Hepatocyte (in vitro differentiated cells): ENCODE results near the gene HIVEP1. TPM values are rescaled to one million over a fixed set of nuclear protein-coding genes. Genes with fewer than 3 reads are reported as not detected.

Experiments used
- DNase-seq: peaks from one replicate; pipeline ENCODE4 v3.0.0-alpha.2; 2016; ENCODE audit warnings: low spot score
- H2AFZ ChIP-seq: fragments of 200-600 bp; sonication (generic); 2 replicates; pipeline ENCODE4 v1.6.0; 2016; ENCODE audit warnings: antibody characterized with exemption, mild to moderate bottlenecking
- H3K27ac ChIP-seq: fragments of 200-600 bp; sonication (generic); 2 replicates; pipeline ENCODE4 v1.5.1; 2016; ENCODE audit warnings: mild to moderate bottlenecking
- H3K27me3 ChIP-seq: fragments of 200-600 bp; sonication (generic); 2 replicates; pipeline ENCODE4 v1.6.1; 2016
- H3K36me3 ChIP-seq: fragments of 200-600 bp; sonication (generic); replicated peaks from 2 replicates; pipeline ENCODE4 v1.5.1; 2016; ENCODE audit warnings: low read depth; ENCODE audit not compliant: insufficient read depth
- H3K4me1 ChIP-seq: fragments of 200-600 bp; sonication (generic); 2 replicates; pipeline ENCODE4 v1.5.1; 2016; ENCODE audit warnings: mild to moderate bottlenecking, moderate library complexity; ENCODE audit not compliant: insufficient read depth
- H3K4me2 ChIP-seq: fragments of 200-600 bp; sonication (generic); 2 replicates; pipeline ENCODE4 v1.6.0; 2016
- H3K4me3 ChIP-seq: fragments of 200-600 bp; sonication (generic); 2 replicates; pipeline ENCODE4 v1.5.1; 2016; ENCODE audit warnings: mild to moderate bottlenecking
- H3K79me2 ChIP-seq: fragments of 200-600 bp; sonication (generic); 2 replicates; pipeline ENCODE4 v1.6.0; 2017; ENCODE audit warnings: mild to moderate bottlenecking
- H3K9me2 ChIP-seq: fragments of 200-600 bp; sonication (generic); replicated peaks from 2 replicates; pipeline ENCODE4 v1.6.0; 2017; ENCODE audit warnings: mild to moderate bottlenecking; ENCODE audit not compliant: insufficient read depth
- H3K9me3 ChIP-seq: fragments of 200-600 bp; sonication (generic); 2 replicates; pipeline ENCODE4 v1.5.1; 2016; ENCODE audit warnings: low read depth, mild to moderate bottlenecking
- H4K20me1 ChIP-seq: fragments of 200-600 bp; sonication (generic); 2 replicates; pipeline ENCODE4 v1.6.0; 2016; ENCODE audit warnings: mild to moderate bottlenecking; ENCODE audit not compliant: insufficient read depth, poor library complexity, severe bottlenecking
- CTCF ChIP-seq: fragments of 200-600 bp; sonication (generic); IDR thresholded peaks from 2 replicates; pipeline ENCODE4 v1.5.1; 2016; ENCODE audit warnings: antibody characterized with exemption, mild to moderate bottlenecking; ENCODE audit not compliant: poor library complexity
- EZH2 ChIP-seq: fragments of 200-600 bp; sonication (generic); IDR thresholded peaks from 2 replicates; pipeline ENCODE4 v1.6.1; 2016; ENCODE audit warnings: antibody characterized with exemption, mild to moderate bottlenecking, borderline replicate concordance
- EZH2phosphoT487 ChIP-seq: fragments of 200-600 bp; sonication (generic); IDR thresholded peaks from one replicate; pipeline ENCODE4 v1.6.1; 2018; ENCODE audit warnings: antibody characterized with exemption, mild to moderate bottlenecking, low read depth, moderate library complexity; ENCODE audit not compliant: unreplicated experiment, severe bottlenecking
- WGBS: methylation state at CpG from one replicate; pipeline ENCODE4 v1.1.6; 2016; ENCODE audit warnings: low lambda C conversion rate; ENCODE audit errors: missing lambda C conversion rate; 5-methylcytosine and 5-hydroxymethylcytosine counted together
- polyA plus RNA-seq: library from polyadenylated mRNA; unstranded; fragments of >200 nt; fragmentation: Nextera tagmentation; extraction: Ambion mirVana; gene quantifications from 2 replicates; pipeline ENCODE4 v1.2.1, GENCODE V29; 2016
- total RNA-seq: library from RNA; depleted of rRNA; stranded (reverse); fragments of >200 nt; gene quantifications from 2 replicates; pipeline ENCODE4 v1.2.3, GENCODE V29; 2014

HIVEP1 gene
- total RNA-seq = 31.5 and 33.7 TPM in 2 replicates
- 8.1 and 8.7 TPM in 2 replicates for polyA plus RNA-seq

GRCh38 chr6:12012038-12012557 is at the start of gene HIVEP1:
HIVEP1 (plus strand) TSS chr6:12012312; CDS start chr6:12015629, 3,317 bp downstream.
- Histone ChIP-seq H3K9me3 (no peaks in the 10 kb centered on the region), H2AFZ (no peak within 1 kb of the TSS), H3K27ac (peak within 1 kb of the TSS; percentile 99), H3K4me1 (peaks cover 19% of the 10 kb centered on the region), H3K79me2 (peaks cover 49% of the 10 kb centered on the region), H4K20me1 (peaks cover 17% of the 10 kb centered on the region), H3K4me2 (peak within 1 kb of the TSS; percentile 77), H3K36me3 (no peaks in the 10 kb centered on the region), H3K27me3 (no peaks in the 10 kb centered on the region), H3K4me3 (peak within 1 kb of the TSS; percentile 86), H3K9me2 (no peaks in the 10 kb centered on the region)
- TF ChIP-seq EZH2 = no peak
- no peak for TF ChIP-seq CTCF
- no peak for TF ChIP-seq EZH2phosphoT487
- DNase-seq = peak; percentile 72
- 0% methylated on average over 22 of the region's 78 CpGs for WGBS

GRCh38 chr6:11963756-11964500 is 48.2 kb upstream of the HIVEP1 start:
- Histone ChIP-seq H3K4me3 (no peak overlapping the region), H3K9me2 (no peaks in the 10 kb centered on the region), H2AFZ (no peak overlapping the region), H3K9me3 (no peaks in the 10 kb centered on the region), H3K27ac (no peak overlapping the region), H3K79me2 (no peaks in the 10 kb centered on the region), H3K27me3 (no peaks in the 10 kb centered on the region), H3K4me1 (no peaks in the 10 kb centered on the region), H3K36me3 (no peaks in the 10 kb centered on the region), H4K20me1 (no peaks in the 10 kb centered on the region), H3K4me2 (no peak overlapping the region)
- TF ChIP-seq CTCF = no peak
- no peak for TF ChIP-seq EZH2phosphoT487
- no peak for TF ChIP-seq EZH2
- WGBS = 87% methylated on average over 3 of the region's 3 CpGs
- DNase-seq = no peak

GRCh38 chr6:11964729-11965335 is 47.3 kb upstream of the HIVEP1 start:
- H3K4me3 ChIP-seq = no peak overlapping the region
- H3K27me3 ChIP-seq = no peaks in the 10 kb centered on the region
- H3K36me3 ChIP-seq = no peaks in the 10 kb centered on the region
- H3K79me2 ChIP-seq = no peaks in the 10 kb centered on the region
- H3K4me2 ChIP-seq = no peak overlapping the region
- H3K27ac ChIP-seq = peak overlapping the region; percentile 51
- no peak for TF ChIP-seq EZH2
- no peak for TF ChIP-seq EZH2phosphoT487
- TF ChIP-seq CTCF = no peak
- no peaks in the 10 kb centered on the region for H4K20me1 ChIP-seq
- no peaks in the 10 kb centered on the region for H3K4me1 ChIP-seq
- no peaks in the 10 kb centered on the region for H3K9me2 ChIP-seq
- WGBS = 94% methylated on average over 3 of the region's 3 CpGs
- H3K9me3 ChIP-seq = no peaks in the 10 kb centered on the region
- H2AFZ ChIP-seq = no peak overlapping the region
- DNase-seq = no peak
